Lower leg skin (tissue), 3 donors: ENCODE data around the gene FBXO38.

Experiments used
- CTCF ChIP-seq, 3 donors: fragments of 450-650 bp; IDR thresholded peaks; one replicate each; pipeline ENCODE4 v1.5.1; 2016; ENCODE audit warnings: antibody characterized with exemption in 3 of 3, mild to moderate bottlenecking in 3 of 3, moderate library complexity in 2 of 3
- POLR2A ChIP-seq, 2 donors: fragments of 450-650 bp; IDR thresholded peaks; one replicate each; pipeline ENCODE4 v1.6.1; 2016 to 2017; ENCODE audit warnings: antibody characterized with exemption in 2 of 2, mild to moderate bottlenecking in 1 of 2, moderate library complexity in 1 of 2

GRCh38 chr5:148445578-148445977 is 61.8 kb downstream of the FBXO38 start:
- no peak for TF ChIP-seq CTCF (IDR thresholded peaks at IDR 0.05)
- TF ChIP-seq POLR2A (IDR thresholded peaks at IDR 0.05) = no peak
